Omental fat pad (tissue), 4 donors: ENCODE results near the gene ECD. TPM values are rescaled to one million over a fixed set of nuclear protein-coding genes. Genes with fewer than 3 reads are reported as not detected.

Source experiments
- ATAC-seq: fragments of 150-250 bp; one replicate; pipeline ENCODE4 v1.9.1; 2016; ENCODE audit warnings: mild to moderate bottlenecking, moderate library complexity; ENCODE audit not compliant: low FRiP score
- DNase-seq: peaks from one replicate; pipeline ENCODE4 v3.0.0-alpha.2; 2019; ENCODE audit warnings: low spot score
- CTCF ChIP-seq, 3 donors: fragments of 450-650 bp; IDR thresholded peaks; one replicate each; pipeline ENCODE4 v1.5.1; 2016 to 2017; ENCODE audit warnings: antibody characterized with exemption in 3 of 3, mild to moderate bottlenecking in 3 of 3, moderate library complexity in 2 of 3
- total RNA-seq, 4 donors: library from RNA; depleted of rRNA; stranded (reverse); fragments of >200 nt; gene quantifications; one replicate each; pipeline ENCODE4 v1.1.0, GENCODE V29; 2016

ECD gene
- total RNA-seq, 4 donors from 2014 or later = 24.9 to 43.4 (median 35.5) TPM

- no peak for ATAC-seq
These were observed 38.6 kb upstream of the ECD start for GRCh38 chr10:73206385-73206784.

GRCh38 chr10:73205890-73206289 is 38.1 kb upstream of the ECD start:
- TF ChIP-seq CTCF (IDR thresholded peaks at IDR 0.05) = no peak
- no peak for ATAC-seq
- DNase-seq = no peak

More at GRCh38 chr10:73206385-73206784, 38.6 kb upstream of the ECD start:
- no peak for DNase-seq
- no peak for TF ChIP-seq CTCF (IDR thresholded peaks at IDR 0.05)

- TF ChIP-seq CTCF (IDR thresholded peaks at IDR 0.05) = no peak
- no peak for ATAC-seq
- no peak for DNase-seq
These were observed 37.3 kb upstream of the ECD start for GRCh38 chr10:73205081-73205480.

- TF ChIP-seq CTCF (IDR thresholded peaks at IDR 0.05) = no peak
- no peak for DNase-seq
- no peak for ATAC-seq
These were observed 22.4 kb upstream of the ECD start for GRCh38 chr10:73190188-73190587.

- ATAC-seq (no peak), DNase-seq (no peak)
- TF ChIP-seq CTCF (IDR thresholded peaks at IDR 0.05) = no peak
These were observed 18.5 kb upstream of the ECD start for GRCh38 chr10:73186266-73186665.

GRCh38 chr10:73183667-73184281 is 16.0 kb upstream of the ECD start:
- TF ChIP-seq CTCF (IDR thresholded peaks at IDR 0.05) = no peak
- DNase-seq (no peak), ATAC-seq (no peak)

- DNase-seq = no peak
- no peak for ATAC-seq
These were observed 14.8 kb upstream of the ECD start for GRCh38 chr10:73182568-73182967.

More at GRCh38 chr10:73182568-73182967, 14.8 kb upstream of the ECD start:
- TF ChIP-seq CTCF (IDR thresholded peaks at IDR 0.05) = no peak
